Endothelial cell of umbilical vein (primary cell): ENCODE results near the gene ABHD17A.

ENCODE experiments used
- CTCF ChIP-seq, 2 donors: IDR thresholded peaks; 1 replicate in 1 of 2; 2 replicates in 1 of 2; pipeline ENCODE4 v1.5.1; 2011; ENCODE audit warnings: low read length in 2 of 2, mild to moderate bottlenecking in 2 of 2, moderate library complexity in 2 of 2, control low read depth in 1 of 2, inconsistent platforms in 1 of 2, low read depth in 1 of 2; ENCODE audit not compliant: insufficient read depth in 1 of 2; ENCODE audit errors: extremely low read depth in 1 of 2
- POLR2A ChIP-seq: IDR thresholded peaks from 2 replicates; pipeline ENCODE4 v1.6.1; 2012; ENCODE audit warnings: low read depth, mild to moderate bottlenecking, control low read depth, low read length
- POLR2AphosphoS5 ChIP-seq: IDR thresholded peaks from 2 replicates; pipeline ENCODE4 v1.6.1; 2012; ENCODE audit warnings: low read depth, mild to moderate bottlenecking, control low read depth, low read length, moderate library complexity; ENCODE audit not compliant: insufficient read depth

- TF ChIP-seq POLR2A = peak; percentile 73
- TF ChIP-seq CTCF (IDR thresholded peaks at IDR 0.05; ENCODE audit: extremely low read depth in 1 of 2, insufficient read depth in 1 of 2, low read depth in 1 of 2, low read length in 2 of 2) = no peak
- peak; percentile 87 for TF ChIP-seq POLR2AphosphoS5
Observed at GRCh38 chr19:1905110-1905862, 20.0 kb upstream of the ABHD17A start, which contains the start of the genes ADAT3 and SCAMP4.
